IPS-NIHi7 (cell line): ENCODE measurements around the gene FIBP.

ENCODE experiments used
- DNase-seq: peaks from one replicate; pipeline ENCODE4 v3.0.0; 2012; ENCODE audit warnings: mixed read lengths; ENCODE audit errors: extremely low spot score

FIBP gene

DNA sequence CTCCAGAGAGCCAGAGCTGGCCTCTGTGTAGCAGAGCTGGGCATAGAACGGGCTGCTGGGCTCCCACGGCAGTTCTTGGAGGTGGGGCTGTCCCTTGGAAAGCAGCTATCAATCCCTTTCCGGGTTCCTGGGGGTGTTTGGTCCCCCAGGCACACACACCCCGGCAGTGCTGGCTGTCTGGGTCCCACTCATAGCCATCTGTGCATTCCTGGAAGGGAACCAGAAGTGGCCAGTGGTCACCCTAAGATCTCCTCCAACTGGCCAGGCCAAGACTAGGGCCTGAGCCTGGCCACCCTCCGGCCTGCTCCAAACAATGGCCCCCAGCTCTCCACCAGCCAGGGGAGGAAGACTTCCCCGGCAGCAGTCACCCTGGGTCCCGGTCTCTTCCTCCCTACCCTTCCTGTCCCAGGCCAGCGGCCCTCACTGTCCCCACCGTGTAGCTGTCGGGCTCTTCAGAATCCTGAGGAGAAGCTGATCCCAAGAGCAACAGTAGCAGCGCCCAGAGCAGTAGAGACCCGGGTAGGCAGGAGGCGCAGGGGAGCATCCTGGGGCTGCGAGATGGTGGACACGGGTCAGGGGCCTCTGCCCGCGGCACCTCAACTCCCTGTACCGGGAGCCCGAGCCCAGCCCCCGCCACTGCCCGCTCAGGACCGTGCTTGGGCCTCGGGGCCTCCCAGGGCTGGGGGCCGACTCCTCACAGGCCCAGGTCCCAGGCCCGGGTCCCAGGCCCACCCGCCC, 16.3 kb downstream of the FIBP start:
- peak; percentile 42 for DNase-seq

GRCh38 chr11:65870706-65871681, 17.3 kb downstream of the FIBP start:
- DNase-seq = no peak

GRCh38 chr11:65870307-65870658, 18.0 kb downstream of the FIBP start:
- no peak for DNase-seq

DNA sequence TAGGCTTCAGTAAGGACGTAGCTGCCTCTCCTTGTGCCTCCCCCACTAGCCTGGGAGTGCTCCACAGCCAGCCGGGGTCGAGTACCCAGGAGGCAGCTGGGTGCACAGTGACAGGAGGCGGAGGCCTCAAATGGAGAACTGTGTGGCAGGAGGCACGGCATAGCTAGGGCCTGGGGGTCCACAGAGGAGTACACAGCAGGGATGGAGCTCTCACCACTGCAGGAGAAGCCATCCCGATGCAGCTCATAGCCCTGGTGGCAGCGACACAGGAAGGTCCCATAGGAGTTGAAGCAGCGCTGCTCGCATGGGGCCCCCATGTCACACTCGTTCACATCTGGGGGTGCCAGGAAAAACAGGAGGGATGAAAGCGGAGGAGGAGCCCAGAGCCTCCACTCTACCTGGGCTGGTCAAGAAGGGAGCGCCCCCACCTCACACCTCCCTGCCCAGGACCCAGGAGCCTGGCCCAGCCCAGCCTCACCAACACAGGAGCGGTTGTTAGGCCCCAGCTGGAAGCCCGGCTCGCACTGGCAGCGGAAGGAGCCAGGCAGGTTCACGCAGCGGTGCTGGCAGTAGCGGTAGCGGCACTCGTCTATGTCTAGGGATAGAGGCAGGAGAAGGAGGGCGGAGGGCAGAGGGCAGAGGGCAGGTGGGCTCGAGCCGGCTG, 18.5 kb downstream of the FIBP start:
- DNase-seq = no peak

DNA sequence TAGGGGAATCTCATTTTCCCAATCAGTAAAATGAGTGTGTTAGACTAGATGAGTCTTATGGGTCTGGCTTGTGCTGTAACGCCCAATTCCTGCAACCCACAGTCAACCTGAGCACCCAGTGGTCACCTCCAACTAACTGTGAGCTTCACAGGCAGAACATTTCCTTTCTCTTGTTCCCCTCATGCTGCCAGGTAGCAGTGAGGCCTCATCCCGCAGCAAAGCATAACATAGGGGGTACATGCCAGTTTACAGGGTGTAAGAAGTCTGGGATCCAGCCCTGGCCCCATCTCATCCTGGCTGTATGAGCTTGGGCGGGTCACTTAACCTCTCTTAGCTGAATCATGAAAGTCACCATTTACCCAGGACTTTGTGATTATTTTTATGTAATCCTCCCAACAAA, 19.4 kb downstream of the FIBP start:
- no peak for DNase-seq

DNA sequence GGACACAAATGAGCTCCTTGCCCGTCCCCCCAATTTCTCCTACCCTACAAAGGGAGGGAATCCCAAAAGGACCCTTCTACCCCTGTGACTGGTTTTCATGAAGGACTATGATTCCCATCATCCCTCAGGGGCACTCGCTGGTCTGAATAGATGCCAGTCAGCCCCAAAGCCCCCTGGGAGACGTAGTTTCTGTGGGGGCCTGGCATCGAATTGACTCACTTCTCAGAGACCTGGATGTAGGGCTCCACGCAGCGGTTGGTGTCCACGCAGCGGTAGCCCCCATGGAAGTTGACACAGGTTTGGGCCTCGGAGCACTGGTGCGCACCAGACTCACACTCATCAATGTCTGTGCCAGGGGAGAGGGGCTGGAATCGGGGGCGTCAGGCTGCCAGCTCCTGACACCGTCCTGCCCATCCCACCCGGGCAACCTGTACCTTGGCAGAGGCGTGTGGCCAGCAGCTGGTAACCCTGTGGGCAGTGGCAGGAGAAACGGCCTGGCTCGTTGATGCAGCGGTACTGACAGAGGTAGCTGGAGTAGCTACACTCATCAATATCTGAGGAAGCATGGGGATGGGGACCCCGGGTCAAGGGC, 20.1 kb downstream of the FIBP start:
- DNase-seq = peak; percentile 78

DNA sequence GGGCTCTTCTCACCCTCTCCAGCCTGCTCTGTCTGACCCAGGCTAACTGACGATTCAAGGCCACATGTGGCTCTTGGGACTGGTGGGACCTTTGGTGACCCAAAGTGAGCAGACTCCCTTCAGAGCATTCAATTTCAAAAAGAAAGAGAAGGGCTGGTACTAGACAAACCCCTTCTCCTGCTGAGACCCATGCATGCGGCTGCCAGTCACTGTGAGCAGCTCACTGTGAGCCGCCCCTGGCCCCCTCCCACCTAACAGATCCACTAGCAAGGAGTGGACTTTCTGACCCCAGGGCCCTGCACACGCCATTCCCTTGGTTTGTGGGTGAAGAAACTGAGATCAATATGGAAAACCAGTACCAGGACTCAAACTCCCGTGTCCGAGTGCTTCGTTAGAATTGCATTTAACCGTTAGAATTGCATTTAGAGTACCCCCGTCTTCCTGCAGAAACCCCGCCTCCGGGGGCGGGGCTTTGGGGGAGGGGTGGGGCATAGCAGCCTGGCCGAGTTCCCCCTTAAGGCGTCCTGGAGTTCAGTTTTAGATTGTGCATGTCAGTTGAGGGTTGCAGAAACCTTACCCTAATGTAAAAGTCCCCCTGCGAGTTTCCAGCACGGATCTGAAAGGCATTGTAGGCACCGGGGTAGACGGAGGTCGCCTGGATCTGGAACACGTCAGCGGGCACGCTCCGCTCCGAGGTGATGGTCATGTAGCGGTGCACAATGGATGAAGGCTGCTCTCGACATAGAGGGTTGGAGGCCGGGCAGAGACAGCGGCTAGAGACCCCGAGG, 20.8 kb downstream of the FIBP start:
- DNase-seq = peak; percentile 55

DNA sequence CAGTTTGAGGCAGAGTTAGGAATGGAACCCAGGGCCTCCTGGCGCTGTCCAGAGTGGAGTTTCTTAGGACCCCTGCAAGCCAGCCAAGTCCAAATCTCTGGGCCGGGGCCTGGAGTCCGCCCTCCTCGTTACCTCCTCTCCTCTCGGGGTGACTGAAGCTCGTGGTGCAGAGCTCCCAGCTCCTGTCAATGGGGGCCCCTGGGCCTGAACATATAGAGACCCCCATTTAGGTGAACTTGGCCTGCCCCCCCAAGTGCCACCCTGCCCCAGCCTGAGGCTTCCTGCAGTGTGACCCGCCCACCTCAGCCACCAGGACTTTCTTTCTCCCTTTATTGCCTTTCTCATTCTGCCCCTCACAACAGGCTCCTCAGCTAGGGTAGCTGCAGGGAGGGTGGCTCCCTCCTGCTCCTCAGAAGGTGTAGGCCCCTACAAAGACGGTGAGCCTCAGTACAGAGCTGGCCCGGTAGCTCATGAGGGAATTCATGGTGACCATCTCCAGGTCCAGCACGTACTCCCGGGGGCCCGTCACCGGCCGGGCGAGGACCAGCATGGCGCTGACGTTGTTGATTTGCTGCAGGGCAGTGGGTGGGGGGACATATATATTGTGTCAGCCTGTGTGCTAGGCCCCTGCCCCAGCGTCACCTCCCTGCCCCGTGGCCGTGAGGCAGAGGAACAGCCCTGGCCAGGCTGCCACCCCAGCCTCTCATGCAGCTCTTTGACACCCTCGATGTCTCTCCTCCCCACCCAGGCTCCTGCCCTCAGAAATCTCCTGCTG, 21.6 kb downstream of the FIBP start:
- DNase-seq = no peak

DNA sequence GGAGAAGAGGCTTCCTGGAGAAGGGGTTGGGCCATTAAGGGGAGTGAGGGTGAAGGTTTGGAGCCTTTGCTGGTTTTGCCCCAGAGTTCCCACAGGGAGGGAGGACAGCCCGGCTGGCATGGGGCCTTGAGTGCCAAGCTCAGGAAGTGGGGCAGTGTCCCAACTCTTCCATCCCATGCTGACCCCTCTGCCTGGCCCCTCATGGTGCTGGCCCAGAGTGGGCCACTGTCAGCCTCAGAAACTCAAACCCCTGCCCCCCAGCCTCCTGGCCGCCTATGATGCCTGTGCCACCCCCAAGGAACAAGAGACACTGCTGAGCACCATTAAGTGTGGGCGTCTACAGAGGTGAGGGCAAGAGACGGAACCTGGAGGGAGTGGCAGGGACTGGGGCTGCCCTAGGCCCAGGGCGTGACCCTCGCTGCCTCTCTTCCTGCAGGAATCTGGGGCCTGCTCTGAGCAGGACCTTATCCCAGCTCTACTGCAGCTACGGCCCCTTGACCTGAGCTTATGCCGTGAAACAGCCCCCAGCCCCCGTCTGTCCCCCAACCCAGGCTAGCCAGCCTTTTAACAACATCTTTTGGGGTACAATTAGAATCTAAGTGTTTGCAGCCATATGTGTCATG, 22.6 kb downstream of the FIBP start:
- no peak for DNase-seq

DNA sequence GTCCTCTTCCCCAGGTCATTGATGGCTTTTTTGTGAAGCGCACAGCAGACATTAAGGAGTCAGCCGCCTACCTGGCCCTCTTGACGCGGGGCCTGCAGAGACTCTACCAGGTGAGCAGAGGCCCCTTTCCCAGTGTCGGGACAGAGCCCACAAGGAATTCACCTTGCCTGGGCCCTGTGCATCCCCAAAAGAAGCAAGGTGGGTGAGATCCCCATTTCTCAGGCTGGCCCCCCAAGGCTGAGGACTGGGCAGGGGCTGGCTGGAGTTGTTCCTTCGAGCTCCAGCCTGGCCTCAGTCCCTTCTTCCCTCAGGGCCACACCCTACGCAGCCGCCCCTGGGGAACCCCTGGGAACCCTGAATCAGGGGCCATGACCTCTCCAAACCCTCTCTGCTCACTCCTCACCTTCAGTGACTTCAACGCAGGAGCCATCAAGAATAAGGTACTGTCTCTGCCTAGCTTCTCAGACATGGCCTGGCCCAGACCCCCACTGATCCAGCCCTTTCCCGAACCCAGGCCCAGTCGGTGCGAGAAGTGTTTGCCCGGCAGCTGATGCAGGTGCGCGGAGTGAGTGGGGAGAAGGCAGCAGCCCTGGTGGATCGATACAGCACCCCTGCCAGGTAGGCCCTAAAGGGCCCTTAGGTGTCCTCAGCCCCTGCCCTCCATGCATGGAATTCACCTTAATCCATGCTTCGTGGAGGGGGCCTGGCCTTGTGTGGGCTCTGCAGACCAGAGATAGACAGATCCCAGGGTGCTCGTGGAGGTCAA, 23.4 kb downstream of the FIBP start:
- DNase-seq = no peak

DNA sequence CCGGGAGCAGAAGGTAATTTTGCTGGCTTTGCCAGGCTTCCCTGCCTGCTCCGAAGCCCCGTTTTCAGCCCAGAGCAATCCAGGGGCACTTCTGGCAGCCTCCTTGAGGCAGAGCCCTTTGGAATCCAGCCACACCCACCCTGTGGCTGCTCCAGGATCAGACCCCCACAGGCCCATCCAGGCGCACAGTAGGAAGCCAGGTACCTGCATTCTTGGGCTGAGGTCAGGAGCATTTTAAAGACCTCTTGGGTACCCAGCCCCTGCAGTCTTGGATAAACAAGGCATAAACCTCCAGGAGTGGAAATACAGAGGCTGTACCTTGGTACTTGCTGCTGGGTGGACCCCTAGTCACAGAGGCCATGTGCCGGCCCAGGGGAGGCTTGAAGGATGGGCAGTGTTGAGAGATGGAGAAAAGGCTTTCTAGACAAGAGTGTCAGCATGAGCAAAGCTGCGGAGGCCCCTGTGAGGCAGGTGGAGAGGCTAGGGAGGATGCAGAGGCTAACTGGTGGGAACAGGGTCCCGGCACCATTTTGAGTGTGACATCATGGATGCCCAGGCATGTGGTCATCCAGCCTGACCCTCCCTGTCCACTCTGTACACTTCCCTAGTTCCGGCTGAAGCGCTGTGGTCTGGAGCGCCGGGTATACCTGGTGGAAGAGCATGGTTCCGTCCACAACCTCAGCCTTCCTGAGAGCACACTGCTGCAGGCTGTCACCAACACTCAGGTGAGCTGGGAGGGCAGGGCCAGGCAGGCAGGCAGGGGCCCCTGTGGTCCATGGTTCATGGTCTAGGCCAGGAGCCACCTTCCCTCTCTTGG, 24.2 kb downstream of the FIBP start:
- DNase-seq = no peak

- no peak for DNase-seq
Observed at GRCh38 chr11:65862941-65863888, 25.1 kb downstream of the FIBP start.

DNA sequence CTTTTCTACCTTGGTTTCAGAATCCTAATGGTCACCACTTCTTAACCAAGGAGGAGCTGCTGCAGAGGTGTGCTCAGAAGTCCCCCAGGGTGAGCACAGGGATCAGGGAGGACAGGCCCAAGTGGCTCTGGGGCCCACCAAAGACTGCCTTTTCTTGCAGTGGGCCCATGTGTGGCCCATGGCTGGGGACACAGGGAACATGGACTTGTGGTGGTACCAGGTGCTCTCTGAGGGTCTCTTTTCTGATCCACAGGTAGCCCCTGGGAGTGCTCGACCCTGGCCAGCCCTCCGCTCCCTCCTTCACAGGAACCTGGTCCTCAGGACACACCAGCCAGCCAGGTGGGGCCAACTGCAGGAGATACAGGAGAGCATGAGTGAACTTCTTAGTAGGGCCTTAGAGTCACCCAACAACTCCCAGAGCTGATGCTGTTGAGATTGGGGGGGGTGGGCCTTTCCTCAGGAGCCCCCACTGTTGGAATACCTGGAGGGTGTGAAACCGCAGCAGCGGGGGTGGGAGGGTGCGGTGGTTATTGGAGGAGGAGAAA, 26.0 kb downstream of the FIBP start:
- DNase-seq = no peak

DNA sequence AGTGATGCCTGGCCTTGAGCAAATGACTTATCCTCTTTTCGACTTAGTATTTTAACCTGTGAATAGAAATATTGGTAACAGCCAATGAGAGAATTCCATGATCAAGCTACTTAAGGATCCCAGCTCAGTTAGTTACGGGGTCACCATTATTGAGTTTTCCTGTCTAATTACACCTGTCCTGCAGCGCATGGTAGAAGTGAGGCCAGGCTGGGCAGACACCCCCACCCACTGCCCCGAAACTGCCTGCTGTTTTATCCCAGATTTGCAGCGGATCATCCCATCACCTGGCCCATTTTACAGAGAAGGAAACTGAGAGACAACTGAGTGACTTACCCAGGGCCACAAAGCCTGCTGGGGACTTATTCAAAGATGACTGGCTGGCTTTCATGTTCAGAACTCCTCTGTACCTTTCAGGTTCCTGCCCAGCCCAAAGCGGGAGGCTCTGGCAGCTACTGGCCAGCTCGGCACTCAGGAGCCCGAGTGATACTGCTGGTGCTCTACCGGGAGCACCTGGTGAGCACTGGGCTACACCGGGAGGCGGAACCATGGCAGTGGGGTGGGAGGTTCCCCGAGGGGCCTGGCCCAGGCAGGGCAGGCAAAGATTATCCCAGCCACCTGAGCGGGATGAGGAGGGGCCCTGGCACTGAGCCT, 26.6 kb downstream of the FIBP start:
- DNase-seq = no peak

DNA sequence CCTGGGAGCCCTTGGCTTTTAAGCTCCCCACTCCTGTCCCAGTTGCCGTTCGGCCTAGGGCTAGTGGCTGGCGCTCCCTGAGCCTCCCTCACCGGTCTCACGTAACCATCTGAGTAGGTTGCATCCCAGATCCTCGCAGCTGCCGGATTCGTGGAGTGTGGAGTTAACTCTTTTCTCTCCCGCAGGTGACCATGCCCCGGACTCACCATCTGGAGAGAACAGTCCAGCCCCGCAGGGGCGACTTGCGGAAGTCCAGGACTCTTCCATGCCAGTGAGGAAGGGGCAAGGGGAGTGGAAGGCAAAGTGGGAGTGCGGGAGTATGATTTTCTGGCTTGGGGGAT, 27.1 kb downstream of the FIBP start:
- DNase-seq = no peak
